NCI-H524 treated with DMSO at 0.1 percent for 48 hours (cell line): Measurements from ENCODE around the gene EHF.

Experiments
- DNase-seq: peaks from one replicate; lab custom pipeline; 2025; lab: John Stamatoyannopoulos, UW

EHF gene

DNA sequence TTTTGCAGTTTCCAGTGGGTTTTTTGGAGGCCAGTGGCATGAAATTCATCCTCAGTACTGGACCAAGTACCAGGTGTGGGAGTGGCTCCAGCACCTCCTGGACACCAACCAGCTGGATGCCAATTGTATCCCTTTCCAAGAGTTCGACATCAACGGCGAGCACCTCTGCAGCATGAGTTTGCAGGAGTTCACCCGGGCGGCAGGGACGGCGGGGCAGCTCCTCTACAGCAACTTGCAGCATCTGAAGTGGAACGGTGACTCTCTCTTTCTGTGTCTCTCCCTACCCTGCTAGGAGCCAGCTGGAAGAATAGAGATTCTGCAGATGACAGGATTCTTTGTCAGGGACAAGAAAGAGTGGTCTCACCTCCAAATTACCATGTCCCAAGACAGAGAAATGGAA lies 25.5 kb downstream of the EHF start:
- no peak for DNase-seq

DNA sequence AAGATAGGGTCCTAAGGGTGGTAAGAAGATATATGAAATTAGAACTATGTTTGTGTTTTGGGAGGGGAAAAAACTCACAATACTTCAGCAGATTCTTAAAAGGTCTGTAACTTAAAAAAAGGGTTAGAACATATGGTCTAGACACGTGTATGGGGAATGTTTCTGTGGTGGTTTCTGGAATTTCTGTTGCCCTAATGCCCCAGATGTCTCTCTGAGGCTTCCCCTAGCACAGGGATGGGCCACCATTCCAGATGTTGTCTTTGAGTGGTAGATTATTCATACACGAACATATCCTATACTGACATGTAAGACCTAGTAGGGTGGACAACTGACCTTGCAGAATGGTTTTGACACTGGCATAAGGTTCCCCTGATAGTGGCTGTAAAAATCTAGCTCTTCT lies 26.2 kb downstream of the EHF start:
- no peak for DNase-seq

DNA sequence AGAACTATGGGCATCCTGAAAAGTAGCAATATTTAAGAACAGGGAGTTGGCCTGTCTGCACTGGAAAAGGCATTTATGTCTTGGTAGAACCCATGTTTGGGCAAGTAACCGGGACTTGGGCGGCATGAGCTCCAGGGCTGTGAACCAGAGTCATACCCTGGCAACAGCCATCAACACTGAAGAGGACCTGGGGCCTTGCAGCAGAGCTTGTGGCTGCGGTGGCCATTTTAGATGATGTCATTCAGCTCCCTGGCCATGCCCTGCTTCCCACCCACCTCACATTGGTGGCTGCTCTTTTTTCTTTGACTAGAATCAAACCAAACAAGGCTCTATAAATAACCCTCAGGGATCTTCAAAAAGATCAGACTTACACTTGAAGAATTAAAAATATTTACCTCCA lies 26.6 kb downstream of the EHF start:
- DNase-seq, result no peak

DNA sequence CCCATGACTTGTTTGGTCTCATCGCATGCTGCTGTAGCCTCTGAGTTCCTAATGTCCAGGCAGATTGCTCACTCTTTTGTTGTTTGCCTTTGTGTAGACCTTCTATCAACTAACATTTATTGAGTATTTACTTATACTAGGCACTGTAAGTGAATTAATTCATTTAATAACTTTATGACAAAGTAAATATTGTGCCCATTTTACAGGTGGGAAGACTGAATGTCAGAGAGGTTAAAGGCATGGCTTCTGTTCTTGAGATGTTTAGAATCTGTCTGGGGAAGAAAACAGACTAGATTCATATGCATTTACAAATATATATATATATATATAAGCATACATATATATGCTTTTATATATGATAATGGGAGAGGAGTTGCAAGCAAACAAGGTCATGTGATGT lies 27.1 kb downstream of the EHF start:
- DNase-seq, result no peak

- DNase-seq, result no peak
Measured at GRCh38 chr11:34649597-34649996, 28.7 kb downstream of the EHF start.

GRCh38 chr11:34650528-34650927 lies 29.6 kb downstream of the EHF start:
- no peak for DNase-seq

- DNase-seq, result no peak
Measured at GRCh38 chr11:34651551-34651950, 30.7 kb downstream of the EHF start.

DNA sequence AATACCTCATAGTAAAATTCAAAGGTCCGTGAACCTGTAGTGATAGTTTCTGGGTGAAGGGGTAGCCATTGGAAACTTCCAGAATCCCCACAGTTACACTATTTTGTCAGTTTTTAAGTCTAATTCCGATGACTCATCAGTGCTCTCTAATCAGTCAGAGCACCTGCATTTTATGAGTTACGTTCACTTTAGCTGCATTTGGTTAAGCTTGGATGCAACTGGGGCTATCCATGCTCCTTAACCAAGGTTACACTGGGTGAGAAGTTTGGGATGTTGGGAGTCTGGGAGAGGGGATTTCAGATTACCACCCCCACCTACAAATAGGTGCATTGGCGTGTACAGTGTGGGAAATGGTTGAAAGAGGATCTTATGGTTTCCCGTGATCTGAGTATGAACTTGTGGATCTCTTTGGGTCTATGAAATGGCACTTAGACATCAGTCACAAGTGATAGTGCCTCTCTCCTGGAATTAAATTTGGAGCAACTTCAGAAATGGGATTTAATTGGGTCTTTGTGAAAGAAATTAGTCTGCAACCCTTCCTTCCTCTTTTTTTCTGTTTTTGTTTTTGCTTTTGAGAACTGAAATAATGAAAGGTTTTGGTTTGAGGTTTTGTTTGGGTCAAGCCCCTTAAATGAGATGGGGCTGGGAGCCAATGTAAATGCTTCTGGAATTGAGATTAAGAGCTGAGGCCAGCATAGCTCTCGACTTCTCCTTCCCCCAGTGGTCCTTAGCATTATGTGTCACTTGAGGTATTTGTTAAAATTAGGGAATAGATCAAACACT lies 31.5 kb downstream of the EHF start:
- DNase-seq, result no peak

DNA sequence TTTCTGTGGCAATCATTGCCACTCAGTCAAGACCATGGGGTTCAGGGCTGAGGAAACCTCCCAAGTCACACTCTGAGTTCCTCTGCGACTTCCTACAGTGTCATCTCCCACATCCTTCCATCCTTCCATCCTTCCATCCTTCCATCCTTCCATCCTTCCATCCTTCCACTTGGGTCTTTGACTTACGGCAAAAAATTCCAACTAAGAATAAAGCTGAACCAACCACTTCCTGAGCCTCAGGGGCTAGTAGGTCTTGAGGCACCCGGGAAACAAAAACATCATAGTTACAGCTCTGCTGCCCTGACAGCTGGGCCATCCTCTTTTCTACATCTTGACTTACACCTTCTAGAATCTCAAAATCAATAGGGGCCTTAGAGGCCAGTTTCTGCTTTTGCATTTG lies 32.1 kb downstream of the EHF start:
- no peak for DNase-seq

DNA sequence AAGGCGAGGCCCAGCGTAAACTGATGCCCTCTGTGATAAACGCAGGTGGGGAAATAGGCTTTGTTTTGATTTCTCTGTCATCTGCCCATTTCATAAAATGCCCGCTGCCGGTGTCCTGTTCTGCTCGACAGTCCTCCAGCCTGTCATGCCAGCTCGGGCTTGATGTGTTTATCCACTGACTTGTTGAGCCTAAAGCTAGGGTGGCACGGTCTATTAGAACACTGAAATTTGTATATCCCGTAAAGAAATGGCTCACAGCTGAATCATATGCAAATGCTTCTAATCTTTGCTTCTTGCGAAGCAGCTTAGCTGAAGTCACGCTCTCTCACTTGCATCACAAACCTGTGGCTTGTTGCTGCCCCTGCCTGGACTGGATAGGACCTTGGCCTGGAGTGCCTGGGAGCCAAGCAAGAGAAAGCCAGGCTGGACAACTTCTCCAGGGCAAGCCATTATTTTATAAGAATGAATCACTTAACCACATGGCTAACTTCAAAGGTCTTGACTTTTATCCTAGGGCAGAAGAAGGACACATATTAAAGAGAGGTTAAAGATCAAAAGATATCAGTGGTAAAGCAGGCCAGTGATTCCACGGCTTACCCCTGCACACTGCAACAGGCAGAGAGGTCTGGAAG lies 33.1 kb downstream of the EHF start:
- DNase-seq, result no peak

GRCh38 chr11:34654483-34655334 lies 33.8 kb downstream of the EHF start:
- no peak for DNase-seq

DNA sequence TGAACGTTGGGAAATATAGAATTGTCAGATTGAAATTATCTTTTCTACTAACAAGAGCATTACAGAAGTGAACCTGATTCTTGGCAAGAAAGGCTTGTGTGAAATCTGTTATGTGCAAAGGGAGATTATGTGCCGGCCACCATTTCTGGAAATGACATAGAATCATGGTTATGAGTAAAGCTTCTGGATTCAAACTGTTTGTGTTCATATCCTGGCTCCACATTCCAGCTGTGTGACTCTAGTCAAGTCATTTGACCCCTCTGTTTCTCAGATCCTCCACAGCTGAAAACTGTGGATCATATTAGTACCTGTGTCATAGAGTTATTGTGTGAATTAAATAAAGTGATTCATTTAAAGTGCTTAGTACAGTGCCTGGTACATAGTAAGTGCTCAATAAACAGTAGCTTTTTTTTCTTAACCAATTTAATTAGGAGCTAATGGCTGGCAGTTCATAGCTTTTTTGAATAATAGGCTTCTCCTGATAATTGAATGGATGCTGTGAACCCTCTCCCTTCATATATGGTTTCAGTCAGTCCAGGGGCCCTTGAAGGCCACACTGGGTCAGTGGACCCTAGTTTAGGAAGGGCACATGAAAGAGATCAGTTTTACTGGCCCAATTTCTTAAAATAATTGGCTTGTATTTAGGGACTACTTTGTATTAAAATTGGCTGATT lies 34.6 kb downstream of the EHF start:
- no peak for DNase-seq

- no peak for DNase-seq
Measured at GRCh38 chr11:34656062-34656720, 35.3 kb downstream of the EHF start.

DNA sequence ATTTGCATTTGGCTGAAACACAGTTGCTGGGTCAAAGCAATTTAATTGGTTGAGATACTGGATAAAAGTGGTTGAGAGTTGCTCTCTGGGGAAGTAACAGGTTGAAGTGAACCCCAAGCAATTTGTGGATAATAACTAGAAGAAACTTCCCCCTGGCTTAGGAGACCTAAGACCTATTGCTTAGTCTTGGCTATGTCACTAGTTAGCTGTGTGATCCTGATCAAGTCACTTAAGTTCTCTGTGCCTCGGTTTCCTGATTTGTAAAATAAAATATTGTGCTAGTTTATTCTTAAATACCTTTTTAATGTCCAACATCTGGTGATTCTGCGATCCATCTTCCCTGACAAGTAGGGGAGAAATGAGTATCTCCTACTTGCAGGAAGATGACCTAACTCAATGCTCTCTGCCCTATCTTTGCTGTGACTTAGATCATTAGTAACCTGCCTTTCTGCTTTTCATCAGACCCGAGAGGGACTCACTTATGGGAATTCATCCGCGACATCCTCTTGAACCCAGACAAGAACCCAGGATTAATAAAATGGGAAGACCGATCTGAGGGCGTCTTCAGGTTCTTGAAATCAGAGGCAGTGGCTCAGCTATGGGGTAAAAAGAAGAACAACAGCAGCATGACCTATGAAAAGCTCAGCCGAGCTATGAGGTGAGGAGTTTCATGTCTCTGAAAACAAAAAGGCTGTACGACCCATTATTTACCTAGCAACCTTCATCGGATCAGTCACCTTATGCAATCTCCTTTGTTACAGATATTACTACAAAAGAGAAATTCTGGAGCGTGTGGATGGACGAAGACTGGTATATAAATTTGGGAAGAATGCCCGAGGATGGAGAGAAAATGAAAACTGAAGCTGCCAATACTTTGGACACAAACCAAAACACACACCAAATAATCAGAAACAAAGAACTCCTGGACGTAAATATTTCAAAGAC lies 37.5 kb downstream of the EHF start:
- no peak for DNase-seq

GRCh38 chr11:34659096-34659733 lies 38.3 kb downstream of the EHF start:
- DNase-seq, result no peak

DNA sequence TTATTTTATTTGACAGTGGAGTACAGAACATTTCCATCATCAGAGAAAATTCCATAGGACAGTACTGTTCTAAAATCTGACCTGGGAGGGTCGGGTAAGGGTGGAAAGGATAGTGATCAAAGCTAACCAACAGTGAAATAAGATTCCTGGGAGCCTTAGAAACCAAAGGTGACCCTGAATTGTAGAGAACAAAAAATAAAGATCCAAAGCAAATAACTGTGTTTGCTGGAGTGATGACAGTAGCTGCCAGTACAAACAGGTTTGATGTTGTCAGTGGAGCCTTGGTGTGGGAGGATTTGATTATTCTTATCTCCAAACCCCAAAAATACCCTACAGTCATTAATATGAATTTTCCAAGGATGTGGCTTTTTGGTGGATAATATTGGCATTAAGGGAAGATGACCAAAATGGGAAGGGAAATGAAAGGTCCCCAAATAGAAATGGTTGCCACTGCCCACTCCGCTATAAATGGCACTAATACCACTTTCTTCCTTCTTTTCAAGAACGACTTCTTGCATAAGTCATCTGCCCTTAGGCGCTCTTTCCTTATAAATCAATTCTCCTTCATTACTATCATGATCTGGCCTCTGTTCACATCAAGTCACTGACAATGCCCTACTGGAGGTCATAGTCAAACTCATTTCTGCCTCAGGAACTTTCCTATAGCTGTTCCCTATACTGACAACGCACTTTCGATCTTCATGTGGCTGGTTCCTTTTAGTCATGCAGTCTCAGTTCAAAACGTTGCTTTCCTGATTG lies 44.4 kb downstream of the EHF start:
- no peak for DNase-seq

DNA sequence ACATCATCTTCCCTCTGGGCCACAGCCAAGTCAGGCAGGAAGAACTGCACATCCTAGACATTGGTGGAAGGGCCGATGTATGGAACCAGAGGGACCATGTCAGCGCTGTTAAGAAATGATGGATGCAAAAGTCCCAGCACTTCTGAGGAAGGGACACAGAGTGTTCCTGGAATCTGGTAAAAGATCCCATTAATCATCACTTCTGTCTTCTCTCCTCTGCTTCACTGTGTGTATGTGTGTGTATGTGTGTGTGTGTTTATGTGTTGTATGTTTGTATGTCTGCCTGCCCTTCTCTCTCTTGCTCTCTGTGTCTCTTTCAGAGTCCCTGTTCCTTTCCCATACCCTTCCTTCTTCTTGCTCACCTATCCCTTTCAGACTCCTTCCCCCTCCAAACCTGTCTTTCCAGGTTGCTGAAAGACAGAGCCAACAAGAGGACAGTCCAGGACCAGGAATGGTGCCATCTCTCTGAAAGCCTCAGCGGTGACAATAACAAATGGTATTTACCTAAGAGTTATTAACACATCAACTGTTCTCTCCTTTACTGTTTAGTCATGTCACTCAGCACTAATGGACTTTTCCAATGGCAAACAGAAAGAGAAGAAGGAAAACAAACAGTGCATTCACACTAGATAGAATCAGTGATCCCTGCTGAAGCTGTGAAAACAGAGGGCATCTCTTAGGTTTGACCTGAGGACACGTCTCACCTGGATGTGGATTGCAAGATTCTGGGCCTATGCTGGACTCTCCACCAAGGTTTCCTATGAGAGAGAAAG lies 47.1 kb downstream of the EHF start:
- no peak for DNase-seq

DNA sequence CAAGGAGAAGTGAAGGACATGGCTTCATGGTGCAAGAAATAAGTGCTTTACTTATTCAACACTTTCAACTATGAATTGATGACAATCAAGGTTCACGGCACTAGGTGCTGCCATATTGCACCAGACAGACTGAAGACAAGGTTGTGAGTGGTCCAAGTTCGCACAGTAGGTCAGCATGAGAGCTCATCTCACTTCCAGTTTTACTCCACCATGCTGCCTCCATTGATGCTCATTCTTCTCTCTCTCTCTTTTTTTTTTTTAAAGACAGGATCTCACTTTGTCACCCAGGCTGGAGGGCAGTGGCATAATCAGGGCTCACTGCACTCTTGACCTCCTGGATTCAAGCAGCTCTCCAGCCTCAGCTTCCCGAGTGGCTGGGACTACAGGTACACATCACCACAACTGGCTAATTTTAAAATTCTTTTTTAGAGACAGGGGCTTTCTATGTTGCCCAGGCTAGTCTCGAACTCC lies 47.7 kb downstream of the EHF start:
- no peak for DNase-seq

GRCh38 chr11:34669458-34669857 lies 48.6 kb downstream of the EHF start:
- DNase-seq, result no peak
